A549 (cell line): ENCODE measurements around the gene SPRYD3. TPM values are rescaled to one million over a fixed set of nuclear protein-coding genes. Genes with fewer than 3 reads are reported as not detected.

Experiments used
- ATAC-seq, 2 experiments: fragments of 200-7000 bp in 1 of 2; fragments of >200 bp in 1 of 2; cut with Nextera tagmentation in 1 of 2; cut with Tn5 transposase in 1 of 2; 3 replicates each; pipeline versions ENCODE4 v1.8.0 to v1.9.1; 2018 to 2020; ENCODE audit warnings: mild to moderate bottlenecking in 1 of 2, moderate library complexity in 1 of 2
- CTCF ChIA-PET: fragments of 300-600 bp; sonication (Branson Sonifier 250); formaldehyde crosslinking; extraction: SDS; loops from one replicate; lab custom pipeline; 2021; ENCODE audit warnings: antibody characterized with exemption, inconsistent platforms; lab: Yijun Ruan, JAX
- POLR2A ChIA-PET: fragments of 350-600 bp; formaldehyde crosslinking; extraction: SDS; loops from one replicate; lab custom pipeline; 2021; ENCODE audit warnings: antibody characterized with exemption, inconsistent platforms; lab: Yijun Ruan, JAX
- DNase-seq, 2 experiments: peaks; one replicate each; pipeline versions ENCODE4 v3.0.0 to v3.0.0-alpha.2; 2011 to 2016; ENCODE audit warnings: low read depth in 1 of 2, low spot score in 1 of 2
- FAIRE-seq: peaks from 2 replicates; lab custom pipeline; 2011; peaks lifted over from hg19 to GRCh38; lab: Jason Lieb, UNC
- H3K27ac ChIP-seq, 2 experiments: fragments of >200 bp; sonication (Bioruptor Twin); formaldehyde crosslinking; 3 replicates each; pipeline ENCODE4 v1.5.1; 2016 to 2017
- H3K4me1 ChIP-seq: fragments of >200 bp; sonication (Bioruptor Twin); formaldehyde crosslinking; 3 replicates; pipeline ENCODE4 v1.6.1; 2016
- H3K4me2 ChIP-seq: fragments of >200 bp; sonication (Bioruptor Twin); formaldehyde crosslinking; 3 replicates; pipeline ENCODE4 v1.6.1; 2016
- H3K4me3 ChIP-seq: fragments of >200 bp; sonication (Bioruptor Twin); formaldehyde crosslinking; 3 replicates; pipeline ENCODE4 v1.5.1; 2016
- H3K9me3 ChIP-seq: fragments of >200 bp; sonication (Bioruptor Twin); formaldehyde crosslinking; 3 replicates; pipeline ENCODE4 v1.6.1; 2016
- CHD2 ChIP-seq: fragments of 150-350 bp; IDR thresholded peaks from 2 replicates; pipeline ENCODE4 v1.6.1; 2014; ENCODE audit warnings: low read length; ENCODE audit not compliant: partially characterized antibody
- CHD4 ChIP-seq: fragments of 200-600 bp; sonication (generic); IDR thresholded peaks from 2 replicates; pipeline ENCODE4 v1.6.1; 2016; ENCODE audit warnings: antibody characterized with exemption, mild to moderate bottlenecking, borderline replicate concordance
- E2F6 ChIP-seq: IDR thresholded peaks from 2 replicates; pipeline ENCODE4 v1.6.1; 2012; ENCODE audit warnings: low read depth, borderline replicate concordance
- FOSB ChIP-seq: fragments of 250-450 bp; sonication (Bioruptor Pico); IDR thresholded peaks from 2 replicates; pipeline ENCODE4 v1.5.0; 2020; ENCODE audit warnings: mild to moderate bottlenecking, moderate library complexity
- HOXA7 ChIP-seq: fragments of 250-450 bp; sonication (Bioruptor Pico); IDR thresholded peaks from 2 replicates; pipeline ENCODE4 v1.5.0; 2020; ENCODE audit warnings: mild to moderate bottlenecking, moderate library complexity
- HOXB13 ChIP-seq: fragments of 250-450 bp; sonication (Bioruptor Pico); IDR thresholded peaks from 2 replicates; pipeline ENCODE4 v1.5.0; 2020; ENCODE audit warnings: low read depth, mild to moderate bottlenecking, moderate library complexity
- JUN ChIP-seq, 2 experiments: fragments of >200 bp; sonication (Bioruptor Twin); formaldehyde crosslinking; IDR thresholded peaks; 2 replicates in 1 of 2; 3 replicates in 1 of 2; pipeline ENCODE4 v1.6.1; 2016 to 2017
- JUNB ChIP-seq: fragments of >200 bp; sonication (Bioruptor Twin); formaldehyde crosslinking; IDR thresholded peaks from 2 replicates; pipeline ENCODE4 v1.6.1; 2016
- MYC ChIP-seq: IDR thresholded peaks from 2 replicates; pipeline ENCODE4 v1.6.1; 2012; ENCODE audit warnings: mild to moderate bottlenecking, inconsistent platforms, low read length, improper control_type of control experiment, borderline replicate concordance
- NFE2L2 ChIP-seq: fragments of 150-350 bp; conservative IDR thresholded peaks from 2 replicates; pipeline ENCODE4 v1.6.1; 2014; ENCODE audit warnings: low read length
- NPAS2 ChIP-seq: fragments of 250-450 bp; sonication (Bioruptor Pico); IDR thresholded peaks from 2 replicates; pipeline ENCODE4 v1.8.0; 2022; ENCODE audit warnings: mild to moderate bottlenecking, moderate library complexity, borderline replicate concordance
- POLR2AphosphoS2 ChIP-seq: conservative IDR thresholded peaks from 2 replicates; pipeline ENCODE4 v1.6.1; 2012; ENCODE audit warnings: low read length, improper control_type of control experiment, inconsistent platforms
- RAD21 ChIP-seq, 2 experiments: fragments of >200 bp in 1 of 2; sonication (Bioruptor Twin) in 1 of 2; formaldehyde crosslinking in 1 of 2; IDR thresholded peaks in 1 of 2; conservative IDR thresholded peaks in 1 of 2; 2 replicates in 1 of 2; 3 replicates in 1 of 2; pipeline ENCODE4 v1.6.1; 2012 to 2018; ENCODE audit warnings: inconsistent platforms in 1 of 2
- RARB ChIP-seq: fragments of 250-450 bp; sonication (Bioruptor Pico); IDR thresholded peaks from 2 replicates; pipeline ENCODE4 v1.8.0; 2021; ENCODE audit warnings: mild to moderate bottlenecking, moderate library complexity
- RFX5 ChIP-seq: fragments of 450-650 bp; IDR thresholded peaks from 2 replicates; pipeline ENCODE4 v1.7.1; 2014; ENCODE audit warnings: antibody characterized with exemption, mild to moderate bottlenecking, moderate library complexity
- SREBF2 ChIP-seq: fragments of 450-650 bp; IDR thresholded peaks from 2 replicates; pipeline ENCODE4 v1.6.1; 2014; ENCODE audit warnings: mild to moderate bottlenecking, moderate library complexity
- TFCP2L1 ChIP-seq: fragments of 250-450 bp; sonication (Bioruptor Pico); IDR thresholded peaks from 2 replicates; pipeline ENCODE4 v1.5.0; 2021; ENCODE audit warnings: mild to moderate bottlenecking
- TP53 ChIP-seq: fragments of 250-450 bp; sonication (Bioruptor Pico); IDR thresholded peaks from 2 replicates; pipeline ENCODE4 v1.5.0; 2021; ENCODE audit warnings: mild to moderate bottlenecking, moderate library complexity
- ZNF302 ChIP-seq: fragments of 250-450 bp; sonication (Bioruptor Pico); IDR thresholded peaks from 2 replicates; pipeline ENCODE4 v1.9.0; 2021; ENCODE audit warnings: inconsistent platforms, mild to moderate bottlenecking, moderate library complexity
- WGBS: methylation state at CpG from one replicate; pipeline ENCODE4 v1.1.6; 2017; ENCODE audit errors: missing lambda C conversion rate; 5-methylcytosine and 5-hydroxymethylcytosine counted together
- polyA plus RNA-seq, 4 experiments: library from polyadenylated mRNA; depleted of rRNA in 3 of 4; stranded (reverse); fragments of >200 nt; fragmentation: RNase III in 1 of 4; extraction: RNeasy Plus Mini Kit Qiagen cat#74134 plus additional on column Dnase treatment in 1 of 4; gene quantifications; 2 replicates in 3 of 4; 3 replicates in 1 of 4; pipeline ENCODE4 v1.2.3, GENCODE V29; 2011 to 2017
- TF ChIP-seq, protein P1 (sequence below): fragments of >200 bp; sonication (Bioruptor Twin); formaldehyde crosslinking; IDR thresholded peaks from 3 replicates; pipeline ENCODE4 v1.6.1; 2016
- TF ChIP-seq, protein P2 (sequence below): fragments of 250-450 bp; sonication (Bioruptor Pico); IDR thresholded peaks from 2 replicates; pipeline ENCODE4 v1.5.0; 2020; ENCODE audit warnings: low read depth, mild to moderate bottlenecking, moderate library complexity
- TF ChIP-seq, protein P3 (sequence below): fragments of 200-600 bp; sonication (generic); IDR thresholded peaks from 2 replicates; pipeline ENCODE4 v1.6.1; 2016; ENCODE audit warnings: antibody characterized with exemption, mild to moderate bottlenecking, moderate library complexity

Gene SPRYD3
- polyA plus RNA-seq, 2 of the 4 experiments (the other 2 are of a cell fraction), result 17.3 to 26.8 TPM

DNA sequence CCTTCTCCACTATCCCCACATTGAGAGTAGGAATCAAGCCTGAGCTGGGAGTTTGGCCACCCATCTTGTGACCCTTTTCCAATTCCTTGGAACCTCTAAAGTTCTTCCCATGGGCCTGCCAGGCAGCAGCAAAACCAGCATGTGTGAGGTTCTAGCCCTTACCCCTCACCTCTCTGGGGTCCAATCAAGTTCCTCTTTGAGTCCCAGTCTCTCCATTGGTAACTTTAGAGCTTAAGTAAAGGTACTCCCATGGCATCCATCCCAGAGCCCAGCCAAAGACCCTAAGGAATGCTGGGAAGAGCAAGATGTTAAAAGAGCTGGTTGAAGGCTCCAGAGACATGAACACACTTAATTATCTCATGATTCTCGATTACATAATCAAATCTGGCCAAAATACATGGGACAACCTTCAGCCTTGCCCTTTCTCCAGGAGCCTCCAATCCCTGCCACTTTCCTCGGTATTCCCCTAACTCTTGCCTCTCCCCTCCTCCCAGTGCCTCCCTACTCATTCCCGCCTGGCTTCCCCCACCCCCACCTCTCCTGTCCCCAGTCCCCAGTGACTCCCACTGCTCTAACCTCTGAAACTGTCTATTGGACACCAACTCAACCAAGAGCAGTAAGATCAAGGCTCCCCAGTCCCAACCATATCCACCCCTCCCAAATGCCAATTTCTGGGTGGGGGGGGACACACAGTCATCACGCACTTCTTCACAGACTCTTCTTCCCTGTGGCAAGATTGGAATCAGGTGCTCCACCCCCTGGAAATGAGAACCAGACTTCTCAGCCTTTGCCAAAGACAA is 34.1 kb downstream of the SPRYD3 start:
- ATAC-seq (no peak), DNase-seq (no peak), FAIRE-seq (no peak)
- H3K27ac ChIP-seq, result peak overlapping the region in 1 of 2 experiments; percentile 99; a peak in 3 of 6 replicates
- ChIA-PET POLR2A (no interaction called here), CTCF (interaction anchor here (0.9 to 45.5 kb wide), 8 partner anchors 9 to 160 kb away, joined by 3 to 1424 read pairs (median 4); partner anchors contain the start of genes IGFBP6, SOAT2 and SPRYD3)
- H3K4me2 ChIP-seq, result peak overlapping the region; percentile 93; the same call in 2 of the 3 replicates
- peaks cover 53% of the 10 kb centered on the region for H3K4me1 ChIP-seq
- H3K9me3 ChIP-seq, result no peaks in the 10 kb centered on the region
- TF ChIP-seq POLR2AphosphoS2 (no peak), RAD21 (conservative IDR thresholded peaks at IDR 0.05 in 1 of 2, IDR thresholded peaks at IDR 0.05 in 1 of 2) (no peak)
- H3K4me3 ChIP-seq, result no peak overlapping the region
- WGBS, result 62% methylated on average over 4 of the region's 4 CpGs

DNA sequence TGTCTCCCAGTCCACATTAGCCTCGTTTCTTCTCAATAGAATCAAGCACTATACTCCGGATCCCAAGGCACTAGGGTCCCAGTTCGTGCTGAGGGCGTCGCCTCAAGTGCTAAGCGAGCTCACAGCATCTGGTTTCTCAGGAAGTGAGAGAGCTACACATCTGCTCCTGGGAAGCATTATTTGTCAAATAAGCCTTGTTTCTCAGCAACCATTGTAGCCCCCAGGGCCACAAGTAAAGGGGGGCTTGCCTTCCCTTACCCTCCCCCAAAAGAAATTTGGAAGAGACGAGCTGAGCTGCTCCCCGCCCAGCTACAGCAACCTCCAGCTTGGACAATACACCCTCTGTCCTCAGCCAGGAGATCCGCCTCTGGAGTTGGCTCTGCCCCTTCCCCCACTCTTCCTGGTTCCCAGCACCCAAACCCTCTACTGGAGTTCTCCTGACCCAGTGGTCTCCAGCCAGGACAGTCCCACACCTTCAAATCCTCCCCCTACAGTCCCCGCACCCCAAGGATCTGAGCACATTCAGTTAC is 35.1 kb downstream of the SPRYD3 start:
- ChIA-PET CTCF (interaction anchor here (0.6 to 45.5 kb wide), 8 partner anchors 10 to 165 kb away, joined by 3 to 1424 read pairs (median 4); partner anchors contain the start of genes IGFBP6, SOAT2 and SPRYD3), POLR2A (interaction anchor here (1.3 kb wide), 1 partner anchor 10 kb away, joined by 6 read pairs; no protein-coding TSS in a partner anchor)
- H3K4me3 ChIP-seq, result no peak overlapping the region
- no peak for DNase-seq
- ATAC-seq, result peak in 1 of 2 experiments; percentile 1; a peak in 1 of 6 replicates
- TF ChIP-seq CHD2, result no peak
- no peak for TF ChIP-seq MYC
- 0 out of 2 replicates have a peak, but pooled peaks have one; percentile 16 for TF ChIP-seq RARB
- H3K4me2 ChIP-seq, result no peak overlapping the region
- WGBS, result 83% methylated on average over 10 of the region's 10 CpGs
- peaks cover 45% of the 10 kb centered on the region for H3K4me1 ChIP-seq
- no peaks in the 10 kb centered on the region for H3K9me3 ChIP-seq
- FAIRE-seq, result no peak
- no peak overlapping the region for H3K27ac ChIP-seq

GRCh38 chr12:53042607-53043454 is 36.4 kb downstream of the SPRYD3 start:
- ChIA-PET POLR2A (interaction anchor here (0.9 to 1.3 kb wide), 2 partner anchors 12 to 37 kb away, joined by 3 to 6 read pairs; partner anchors contain the start of gene EIF4B), CTCF (interaction anchor here (0.9 to 45.5 kb wide), 5 partner anchors 9 to 163 kb away, joined by 3 to 1424 read pairs (median 6); partner anchors contain the start of genes IGFBP6, SOAT2 and SPRYD3)
- Histone ChIP-seq H3K4me1 (peaks cover 35% of the 10 kb centered on the region), H3K4me3 (no peak overlapping the region), H3K9me3 (no peaks in the 10 kb centered on the region), H3K27ac (no peak overlapping the region), H3K4me2 (no peak overlapping the region)
- ATAC-seq (no peak), DNase-seq (no peak), FAIRE-seq (no peak)
- TF ChIP-seq RFX5, result no peak
- TF ChIP-seq, protein P1, sequence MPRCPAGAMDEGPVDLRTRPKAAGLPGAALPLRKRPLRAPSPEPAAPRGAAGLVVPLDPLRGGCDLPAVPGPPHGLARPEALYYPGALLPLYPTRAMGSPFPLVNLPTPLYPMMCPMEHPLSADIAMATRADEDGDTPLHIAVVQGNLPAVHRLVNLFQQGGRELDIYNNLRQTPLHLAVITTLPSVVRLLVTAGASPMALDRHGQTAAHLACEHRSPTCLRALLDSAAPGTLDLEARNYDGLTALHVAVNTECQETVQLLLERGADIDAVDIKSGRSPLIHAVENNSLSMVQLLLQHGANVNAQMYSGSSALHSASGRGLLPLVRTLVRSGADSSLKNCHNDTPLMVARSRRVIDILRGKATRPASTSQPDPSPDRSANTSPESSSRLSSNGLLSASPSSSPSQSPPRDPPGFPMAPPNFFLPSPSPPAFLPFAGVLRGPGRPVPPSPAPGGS, result no peak
- peak; percentile 65; the same call in 1 of the 2 replicates for TF ChIP-seq TP53 (CRISPR knock-in tag)
- no peak for TF ChIP-seq JUNB
- TF ChIP-seq, protein P2, sequence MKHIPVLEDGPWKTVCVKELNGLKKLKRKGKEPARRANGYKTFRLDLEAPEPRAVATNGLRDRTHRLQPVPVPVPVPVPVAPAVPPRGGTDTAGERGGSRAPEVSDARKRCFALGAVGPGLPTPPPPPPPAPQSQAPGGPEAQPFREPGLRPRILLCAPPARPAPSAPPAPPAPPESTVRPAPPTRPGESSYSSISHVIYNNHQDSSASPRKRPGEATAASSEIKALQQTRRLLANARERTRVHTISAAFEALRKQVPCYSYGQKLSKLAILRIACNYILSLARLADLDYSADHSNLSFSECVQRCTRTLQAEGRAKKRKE, result no peak
- TF ChIP-seq, protein P3, sequence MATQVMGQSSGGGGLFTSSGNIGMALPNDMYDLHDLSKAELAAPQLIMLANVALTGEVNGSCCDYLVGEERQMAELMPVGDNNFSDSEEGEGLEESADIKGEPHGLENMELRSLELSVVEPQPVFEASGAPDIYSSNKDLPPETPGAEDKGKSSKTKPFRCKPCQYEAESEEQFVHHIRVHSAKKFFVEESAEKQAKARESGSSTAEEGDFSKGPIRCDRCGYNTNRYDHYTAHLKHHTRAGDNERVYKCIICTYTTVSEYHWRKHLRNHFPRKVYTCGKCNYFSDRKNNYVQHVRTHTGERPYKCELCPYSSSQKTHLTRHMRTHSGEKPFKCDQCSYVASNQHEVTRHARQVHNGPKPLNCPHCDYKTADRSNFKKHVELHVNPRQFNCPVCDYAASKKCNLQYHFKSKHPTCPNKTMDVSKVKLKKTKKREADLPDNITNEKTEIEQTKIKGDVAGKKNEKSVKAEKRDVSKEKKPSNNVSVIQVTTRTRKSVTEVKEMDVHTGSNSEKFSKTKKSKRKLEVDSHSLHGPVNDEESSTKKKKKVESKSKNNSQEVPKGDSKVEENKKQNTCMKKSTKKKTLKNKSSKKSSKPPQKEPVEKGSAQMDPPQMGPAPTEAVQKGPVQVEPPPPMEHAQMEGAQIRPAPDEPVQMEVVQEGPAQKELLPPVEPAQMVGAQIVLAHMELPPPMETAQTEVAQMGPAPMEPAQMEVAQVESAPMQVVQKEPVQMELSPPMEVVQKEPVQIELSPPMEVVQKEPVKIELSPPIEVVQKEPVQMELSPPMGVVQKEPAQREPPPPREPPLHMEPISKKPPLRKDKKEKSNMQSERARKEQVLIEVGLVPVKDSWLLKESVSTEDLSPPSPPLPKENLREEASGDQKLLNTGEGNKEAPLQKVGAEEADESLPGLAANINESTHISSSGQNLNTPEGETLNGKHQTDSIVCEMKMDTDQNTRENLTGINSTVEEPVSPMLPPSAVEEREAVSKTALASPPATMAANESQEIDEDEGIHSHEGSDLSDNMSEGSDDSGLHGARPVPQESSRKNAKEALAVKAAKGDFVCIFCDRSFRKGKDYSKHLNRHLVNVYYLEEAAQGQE, result 0 out of 2 replicates have a peak, but pooled peaks have one; percentile 18
- TF ChIP-seq NPAS2 (CRISPR knock-in tag), result no peak
- TF ChIP-seq NFE2L2, result no peak
- no peak; a peak in 1 of 5 replicates for TF ChIP-seq JUN (IDR thresholded peaks at IDR 0.05)
- TF ChIP-seq TFCP2L1 (CRISPR knock-in tag), result peak; percentile 83
- TF ChIP-seq ZNF302 (CRISPR knock-in tag), result no peak
- TF ChIP-seq FOSB (CRISPR knock-in tag), result peak; percentile 73
- TF ChIP-seq HOXA7 (CRISPR knock-in tag), result peak; percentile 76
- no peak for TF ChIP-seq E2F6
- TF ChIP-seq SREBF2, result no peak
- no peak for TF ChIP-seq CHD4
- no peak for TF ChIP-seq HOXB13
- no peak for TF ChIP-seq RAD21 (conservative IDR thresholded peaks at IDR 0.05 in 1 of 2, IDR thresholded peaks at IDR 0.05 in 1 of 2)
- no peak for TF ChIP-seq MYC
- WGBS, result 83% methylated on average over 7 of the region's 7 CpGs
